ENCODE results near the gene C11orf91. TPM values are rescaled to one million over a fixed set of nuclear protein-coding genes. Genes with fewer than 3 reads are reported as not detected.
"Not testable (repeated sequence)": the region's sequence is repeated elsewhere in the genome, so short reads cannot be mapped to it uniquely, and the experiment has no call there.

The C11orf91 gene
- total RNA-seq, 1 donor from 2014 or later, result 0.50 TPM

DNA sequence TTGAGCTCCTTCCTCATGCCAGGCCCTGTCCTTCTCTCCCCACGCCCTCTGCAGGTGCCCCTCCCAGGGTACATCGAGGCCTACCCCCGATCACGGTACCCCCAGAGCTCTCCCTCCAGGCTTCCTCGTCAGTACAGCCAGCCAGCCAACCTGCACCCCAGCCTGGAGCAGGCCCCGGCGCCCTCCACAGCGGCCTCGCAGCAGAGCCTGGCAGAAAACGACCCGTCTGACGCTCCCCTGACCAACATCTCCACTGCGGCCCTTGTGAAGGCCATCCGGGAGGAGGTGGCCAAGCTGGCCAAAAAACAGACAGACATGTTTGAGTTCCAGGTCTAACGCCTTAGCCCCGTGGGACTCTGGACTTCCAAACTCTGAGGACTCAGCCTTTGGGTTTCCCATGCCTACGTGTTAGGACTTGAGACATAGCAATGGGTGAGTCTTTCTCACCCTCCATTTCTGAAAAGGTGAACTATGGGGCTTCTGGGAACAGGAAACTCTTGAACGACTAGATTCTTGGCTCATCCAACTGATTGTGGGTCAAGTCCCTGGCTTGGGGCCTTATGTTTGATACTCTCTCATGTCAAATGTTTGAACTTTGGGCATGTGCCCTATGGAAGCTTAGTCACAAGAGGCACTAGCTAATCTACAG, 32.7 kb downstream of the C11orf91 start:
- no peak overlapping the region for H3K27ac Mint-ChIP-seq (ENCODE audit: unreplicated experiment)
- no peaks in the 10 kb centered on the region for H3K36me3 Mint-ChIP-seq (ENCODE audit: low read depth)
- H3K27me3 Mint-ChIP-seq (ENCODE audit: low read depth), result no peaks in the 10 kb centered on the region
- no peak for DNase-seq (ENCODE audit: low spot score)
- peaks cover 5% of the 10 kb centered on the region for H3K4me1 Mint-ChIP-seq (ENCODE audit: low read depth)
- TF ChIP-seq, protein P1, sequence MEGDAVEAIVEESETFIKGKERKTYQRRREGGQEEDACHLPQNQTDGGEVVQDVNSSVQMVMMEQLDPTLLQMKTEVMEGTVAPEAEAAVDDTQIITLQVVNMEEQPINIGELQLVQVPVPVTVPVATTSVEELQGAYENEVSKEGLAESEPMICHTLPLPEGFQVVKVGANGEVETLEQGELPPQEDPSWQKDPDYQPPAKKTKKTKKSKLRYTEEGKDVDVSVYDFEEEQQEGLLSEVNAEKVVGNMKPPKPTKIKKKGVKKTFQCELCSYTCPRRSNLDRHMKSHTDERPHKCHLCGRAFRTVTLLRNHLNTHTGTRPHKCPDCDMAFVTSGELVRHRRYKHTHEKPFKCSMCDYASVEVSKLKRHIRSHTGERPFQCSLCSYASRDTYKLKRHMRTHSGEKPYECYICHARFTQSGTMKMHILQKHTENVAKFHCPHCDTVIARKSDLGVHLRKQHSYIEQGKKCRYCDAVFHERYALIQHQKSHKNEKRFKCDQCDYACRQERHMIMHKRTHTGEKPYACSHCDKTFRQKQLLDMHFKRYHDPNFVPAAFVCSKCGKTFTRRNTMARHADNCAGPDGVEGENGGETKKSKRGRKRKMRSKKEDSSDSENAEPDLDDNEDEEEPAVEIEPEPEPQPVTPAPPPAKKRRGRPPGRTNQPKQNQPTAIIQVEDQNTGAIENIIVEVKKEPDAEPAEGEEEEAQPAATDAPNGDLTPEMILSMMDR (IDR thresholded peaks at IDR 0.05), result no peak
- no peak overlapping the region for H3K4me3 Mint-ChIP-seq (ENCODE audit: unreplicated experiment)
- H3K9me3 Mint-ChIP-seq (ENCODE audit: low read depth), result no peaks in the 10 kb centered on the region

DNA sequence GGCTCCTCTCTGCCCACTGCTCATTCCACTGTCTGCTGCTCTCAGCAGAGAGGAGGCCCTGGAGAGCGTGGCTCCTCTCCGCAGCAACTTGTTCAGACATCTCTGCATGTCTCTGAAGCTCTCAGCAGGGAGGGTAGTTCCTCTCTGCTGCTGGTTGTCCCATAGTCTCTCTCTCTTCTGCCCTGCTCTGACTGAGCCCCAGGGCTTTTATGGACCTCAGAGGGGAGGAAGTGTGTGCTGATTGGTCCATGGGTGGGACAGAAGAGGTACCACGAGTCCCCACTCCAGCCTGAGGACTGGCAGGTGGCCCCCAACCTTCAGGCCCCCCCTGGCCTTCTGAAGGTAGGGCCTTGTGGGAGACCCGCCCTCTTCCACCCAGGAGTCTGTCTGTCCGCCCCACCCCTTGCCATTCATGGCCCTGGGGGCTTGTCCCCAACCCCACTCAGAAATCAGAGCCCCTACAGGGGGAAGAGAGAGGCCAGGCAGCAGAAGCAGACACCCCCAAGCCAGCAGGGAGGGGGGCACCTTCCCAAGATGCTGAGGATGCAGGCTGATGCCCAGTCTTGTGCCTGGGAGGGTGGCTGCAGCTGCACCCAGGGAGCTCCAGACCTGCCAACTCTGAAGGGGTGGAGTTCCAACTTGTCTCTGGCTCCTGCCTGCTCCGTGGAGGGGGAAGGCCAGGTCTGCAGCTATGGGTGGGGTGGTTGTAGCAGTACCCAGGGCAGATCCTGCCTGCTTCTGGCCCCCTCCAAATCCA, 35.1 kb downstream of the C11orf91 start:
- Mint-ChIP-seq H3K9me3 (ENCODE audit: low read depth) (no peaks in the 10 kb centered on the region), H3K4me3 (ENCODE audit: unreplicated experiment) (no peak overlapping the region), H3K27ac (ENCODE audit: unreplicated experiment) (no peak overlapping the region), H3K36me3 (ENCODE audit: low read depth) (no peaks in the 10 kb centered on the region), H3K27me3 (ENCODE audit: low read depth) (no peaks in the 10 kb centered on the region), H3K4me1 (ENCODE audit: low read depth) (peaks cover 5% of the 10 kb centered on the region)
- DNase-seq (ENCODE audit: low spot score), result no peak
- TF ChIP-seq, protein P1 (IDR thresholded peaks at IDR 0.05), result no peak

DNA sequence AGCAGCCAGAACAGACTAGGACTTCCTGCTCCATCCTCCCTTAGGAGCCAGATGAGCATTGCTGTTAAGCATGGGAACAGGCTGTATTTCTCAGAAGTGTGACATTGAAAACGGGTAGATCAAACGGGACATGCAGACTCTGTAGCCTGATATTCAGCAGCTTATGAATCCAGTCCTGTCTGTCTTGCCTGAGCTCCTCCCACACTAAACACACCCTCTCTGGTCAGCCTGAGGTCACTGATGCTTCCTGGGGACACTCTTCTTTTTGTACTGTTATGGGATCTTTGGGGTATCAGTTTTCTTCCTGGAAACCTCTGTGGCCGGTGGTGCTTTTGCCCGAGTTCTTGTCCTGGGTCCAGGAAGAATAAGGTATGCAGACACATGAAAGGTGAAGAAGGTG, 35.8 kb downstream of the C11orf91 start:
- TF ChIP-seq, protein P1 (IDR thresholded peaks at IDR 0.05), result no peak
- H3K27me3 Mint-ChIP-seq (ENCODE audit: low read depth), result no peaks in the 10 kb centered on the region
- DNase-seq (ENCODE audit: low spot score), result no peak
- no peaks in the 10 kb centered on the region for H3K4me1 Mint-ChIP-seq (ENCODE audit: low read depth)
- no peaks in the 10 kb centered on the region for H3K9me3 Mint-ChIP-seq (ENCODE audit: low read depth)
- no peak overlapping the region for H3K27ac Mint-ChIP-seq (ENCODE audit: unreplicated experiment)
- no peak overlapping the region for H3K4me3 Mint-ChIP-seq (ENCODE audit: unreplicated experiment)
- H3K36me3 Mint-ChIP-seq (ENCODE audit: low read depth), result no peaks in the 10 kb centered on the region

DNA sequence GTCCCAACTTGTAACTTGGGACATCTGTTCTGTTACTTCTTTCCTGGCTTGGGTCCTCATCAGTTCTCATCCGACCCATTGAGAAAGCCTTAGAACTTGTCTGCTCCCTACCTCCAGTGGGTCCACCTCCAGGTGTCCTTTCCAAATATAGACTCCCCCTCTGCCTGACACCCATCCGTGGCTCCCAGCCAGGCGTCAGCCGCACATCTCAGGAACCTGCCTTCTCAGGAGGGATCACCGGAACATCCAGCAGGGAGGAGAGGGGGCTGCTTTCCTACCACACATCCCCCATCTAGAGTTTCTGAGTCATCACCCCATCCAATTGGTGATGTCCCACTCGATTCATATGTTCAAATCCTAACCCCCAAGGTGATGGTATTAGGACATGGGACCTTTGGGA, 36.5 kb downstream of the C11orf91 start:
- H3K4me1 Mint-ChIP-seq (ENCODE audit: low read depth), result no peaks in the 10 kb centered on the region
- no peaks in the 10 kb centered on the region for H3K36me3 Mint-ChIP-seq (ENCODE audit: low read depth)
- H3K27me3 Mint-ChIP-seq (ENCODE audit: low read depth), result no peaks in the 10 kb centered on the region
- H3K9me3 Mint-ChIP-seq (ENCODE audit: low read depth), result no peaks in the 10 kb centered on the region
- no peak overlapping the region for H3K27ac Mint-ChIP-seq (ENCODE audit: unreplicated experiment)
- no peak overlapping the region for H3K4me3 Mint-ChIP-seq (ENCODE audit: unreplicated experiment)
- TF ChIP-seq, protein P1 (IDR thresholded peaks at IDR 0.05), result no peak
- DNase-seq (ENCODE audit: low spot score), result no peak

DNA sequence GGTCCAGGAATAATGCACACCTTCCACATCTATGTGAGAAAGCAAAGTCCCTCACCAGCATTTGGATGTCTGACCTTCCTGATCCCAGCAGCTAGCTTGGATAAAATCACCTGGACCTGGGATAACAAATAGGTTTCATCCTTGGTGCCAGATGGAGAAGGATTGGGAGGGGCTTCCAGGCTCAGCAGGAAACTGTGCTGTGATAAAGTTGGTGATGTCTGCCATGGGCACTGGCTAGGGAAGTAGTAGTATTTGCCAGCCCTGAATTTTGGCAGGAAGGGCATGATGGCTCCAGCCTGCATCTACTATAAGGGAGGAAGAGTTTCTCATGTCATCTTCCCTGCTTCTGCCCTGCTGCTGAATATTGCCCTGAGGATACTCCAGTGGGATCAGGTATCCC, 37.5 kb downstream of the C11orf91 start:
- Mint-ChIP-seq H3K27ac (ENCODE audit: unreplicated experiment) (no peak overlapping the region), H3K4me1 (ENCODE audit: low read depth) (no peaks in the 10 kb centered on the region), H3K4me3 (ENCODE audit: unreplicated experiment) (no peak overlapping the region), H3K27me3 (ENCODE audit: low read depth) (no peaks in the 10 kb centered on the region), H3K9me3 (ENCODE audit: low read depth) (no peaks in the 10 kb centered on the region), H3K36me3 (ENCODE audit: low read depth) (no peaks in the 10 kb centered on the region)
- TF ChIP-seq, protein P1 (IDR thresholded peaks at IDR 0.05), result no peak
- no peak for DNase-seq (ENCODE audit: low spot score)

DNA sequence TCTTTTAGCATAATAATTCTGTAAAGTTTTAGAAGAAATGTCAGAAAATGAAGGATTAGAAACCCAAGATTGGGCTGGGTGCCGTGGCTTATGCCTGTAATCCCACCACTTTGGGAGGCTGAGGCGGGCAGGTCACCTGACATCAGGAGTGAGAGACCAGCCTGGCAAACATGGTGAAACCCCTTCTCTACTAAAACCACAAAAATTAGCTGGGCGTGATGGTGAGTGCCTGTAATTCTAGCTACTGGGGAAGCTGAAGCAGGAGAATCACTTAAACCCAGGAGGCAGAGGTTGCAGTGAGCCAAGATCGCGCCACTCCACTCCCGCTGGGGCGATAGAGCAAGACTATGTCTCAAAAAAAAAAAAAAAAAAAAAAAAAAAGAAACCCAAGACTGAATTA, 39.1 kb downstream of the C11orf91 start:
- not testable (repeated sequence) for H3K27ac Mint-ChIP-seq (ENCODE audit: unreplicated experiment); H3K4me3 Mint-ChIP-seq (ENCODE audit: unreplicated experiment); DNase-seq (ENCODE audit: low spot score); H3K9me3 Mint-ChIP-seq (ENCODE audit: low read depth); H3K4me1 Mint-ChIP-seq (ENCODE audit: low read depth); H3K36me3 Mint-ChIP-seq (ENCODE audit: low read depth); H3K27me3 Mint-ChIP-seq (ENCODE audit: low read depth)
